DMS79 (cell line): ENCODE results near the gene ZMIZ1.
A peak's percentile ranks its signal among the peaks of the same experiment; 100 is the strongest.

Experiments used
- DNase-seq: peaks from one replicate; lab custom pipeline; 2025; lab: John Stamatoyannopoulos, UW

Gene ZMIZ1

DNA sequence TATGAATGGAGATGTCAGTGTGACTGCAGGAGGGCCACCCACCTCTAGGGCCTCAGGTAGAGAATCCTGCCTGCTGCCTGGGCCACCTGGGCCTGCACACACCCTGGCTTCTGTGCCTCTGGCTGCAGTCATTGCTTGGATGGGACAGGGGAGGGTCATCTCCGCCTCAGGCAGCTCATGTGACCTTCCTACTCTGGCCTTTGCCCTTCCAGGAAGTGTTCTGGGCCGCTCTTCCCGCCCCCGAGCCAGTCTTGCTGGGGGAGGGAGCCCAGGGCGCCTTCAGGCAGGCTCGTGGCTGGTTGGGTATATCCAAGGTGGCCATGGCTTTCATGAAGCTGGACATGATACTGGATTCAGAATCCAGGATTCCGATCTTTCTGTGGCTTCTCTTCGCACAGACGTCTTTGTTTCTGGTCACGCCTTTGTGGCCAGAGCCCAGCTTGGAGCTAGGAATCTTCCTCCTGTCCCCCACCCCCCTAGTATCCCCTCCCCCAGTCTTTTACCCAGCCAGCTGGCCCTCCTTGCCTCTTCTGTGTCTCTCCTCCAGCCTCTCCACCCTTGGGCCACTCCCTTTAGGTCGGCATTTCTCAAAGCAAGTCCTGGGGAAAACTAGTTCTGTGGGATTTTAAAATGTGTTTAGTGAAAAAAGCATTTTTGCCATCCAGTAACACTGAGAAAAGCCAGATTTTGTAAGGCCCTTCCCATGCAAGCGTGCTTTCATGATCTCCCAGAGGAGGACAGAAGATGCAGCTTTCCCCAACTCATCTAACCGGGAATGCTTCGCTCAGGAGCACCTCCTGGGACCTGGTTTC lies 119.6 kb downstream of the ZMIZ1 start:
- DNase-seq, result no peak

DNA sequence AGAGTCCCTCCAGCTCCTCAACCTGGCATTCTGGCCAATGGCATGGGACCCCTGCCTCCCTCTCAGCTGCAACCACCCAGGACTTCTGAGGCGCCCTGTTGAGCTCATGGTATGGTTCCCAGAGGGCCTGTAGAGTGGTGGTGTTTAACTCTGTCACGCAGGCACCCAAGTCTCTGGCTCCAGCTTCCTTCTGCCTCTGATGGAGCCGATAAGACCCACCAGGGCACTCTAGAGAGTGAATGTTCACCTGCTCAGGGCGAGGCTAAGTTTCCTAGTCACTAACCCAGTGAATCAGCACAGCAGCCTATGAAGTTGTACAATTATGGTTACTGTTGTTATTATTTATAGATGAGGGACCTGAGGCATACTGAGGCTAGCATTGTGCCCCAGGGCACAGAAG lies 120.4 kb downstream of the ZMIZ1 start:
- DNase-seq, result no peak

DNA sequence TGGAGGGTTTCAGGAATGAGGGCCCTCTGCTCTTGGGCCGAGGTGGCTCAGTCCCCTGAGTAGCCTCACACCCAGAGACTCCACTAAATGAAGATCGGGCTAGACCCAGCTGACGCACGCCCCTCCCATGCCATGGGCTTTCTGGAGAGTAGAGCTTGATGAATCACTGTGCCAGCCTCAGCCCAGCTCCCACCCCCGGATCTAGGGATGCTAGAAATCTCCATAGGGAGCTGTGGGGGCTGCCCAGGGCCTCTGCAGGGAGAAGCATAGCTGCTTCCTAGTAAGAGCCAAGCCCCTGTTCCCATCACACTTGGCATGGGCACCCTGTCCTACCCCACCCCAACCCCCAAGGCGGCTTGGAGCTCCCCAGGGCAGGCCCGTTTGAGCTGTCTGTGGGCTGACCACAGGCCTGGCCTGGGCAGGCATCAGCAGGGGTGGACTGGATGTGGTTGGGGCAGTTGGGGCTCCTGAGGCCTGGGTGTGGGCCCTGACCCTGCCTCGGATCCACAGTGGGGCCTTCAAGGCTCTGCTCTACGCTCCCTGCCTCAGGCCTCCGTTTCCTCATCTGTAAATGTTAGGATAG lies 121.2 kb downstream of the ZMIZ1 start:
- no peak for DNase-seq

DNA sequence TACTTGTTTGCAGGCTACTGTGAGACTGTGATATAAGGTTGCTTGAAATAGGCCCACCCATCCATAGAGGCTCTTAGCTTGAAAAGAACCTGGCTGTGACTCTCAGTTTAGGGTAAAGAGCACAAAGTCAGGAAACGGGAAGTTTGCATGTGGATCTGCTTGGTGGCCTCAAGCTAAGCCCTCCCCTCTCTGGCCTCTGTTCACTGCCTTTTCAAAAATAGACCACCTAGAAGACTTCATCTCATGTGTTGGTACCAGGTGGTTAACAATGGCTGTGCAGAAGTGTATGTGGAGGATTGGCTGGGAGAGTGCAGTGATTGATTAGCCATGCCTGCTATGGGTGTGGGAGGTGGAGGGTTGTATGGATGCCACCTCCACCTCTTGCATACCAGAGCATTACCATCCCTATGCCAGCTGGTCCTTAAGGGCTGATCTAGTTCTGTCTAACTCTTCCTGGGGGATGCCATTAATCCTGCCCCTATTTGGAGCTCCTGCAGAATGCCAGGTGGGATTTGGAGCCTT lies 122.0 kb downstream of the ZMIZ1 start:
- DNase-seq, result no peak

DNA sequence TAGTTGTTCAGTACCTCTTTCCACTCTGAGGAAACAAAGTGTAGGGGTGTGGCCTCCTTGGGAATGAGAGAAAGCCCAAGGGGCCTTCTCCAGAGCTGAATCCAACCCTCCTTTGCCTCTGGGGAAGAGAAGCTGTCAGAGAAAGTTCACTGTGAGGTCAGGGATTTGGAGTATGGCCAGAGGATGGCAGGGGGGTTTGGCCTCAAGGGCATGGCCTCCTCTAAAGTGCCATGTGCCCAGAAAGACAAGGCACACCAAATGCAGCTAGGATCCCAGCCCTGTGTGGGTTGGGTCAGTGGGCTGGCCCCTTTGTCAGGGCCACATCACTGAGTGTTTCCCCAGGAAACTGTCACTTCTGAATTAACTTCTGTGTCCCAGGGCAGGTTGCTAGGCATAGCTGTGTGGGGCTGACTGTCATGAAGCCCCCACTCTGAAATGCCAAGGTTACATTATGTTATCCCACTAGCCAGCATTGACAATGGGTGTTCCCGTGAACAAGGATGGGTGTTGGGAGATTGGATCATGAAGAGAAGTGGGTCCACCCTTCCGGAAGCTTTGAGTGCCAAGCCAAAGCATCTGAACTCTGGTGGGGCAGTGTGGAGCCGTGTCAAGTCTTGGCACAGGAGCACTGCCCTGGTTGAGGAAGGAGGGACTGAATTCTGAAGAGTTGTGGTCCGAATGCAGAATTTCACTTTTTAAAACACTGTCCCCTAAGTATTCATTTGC lies 123.3 kb downstream of the ZMIZ1 start:
- no peak for DNase-seq

DNA sequence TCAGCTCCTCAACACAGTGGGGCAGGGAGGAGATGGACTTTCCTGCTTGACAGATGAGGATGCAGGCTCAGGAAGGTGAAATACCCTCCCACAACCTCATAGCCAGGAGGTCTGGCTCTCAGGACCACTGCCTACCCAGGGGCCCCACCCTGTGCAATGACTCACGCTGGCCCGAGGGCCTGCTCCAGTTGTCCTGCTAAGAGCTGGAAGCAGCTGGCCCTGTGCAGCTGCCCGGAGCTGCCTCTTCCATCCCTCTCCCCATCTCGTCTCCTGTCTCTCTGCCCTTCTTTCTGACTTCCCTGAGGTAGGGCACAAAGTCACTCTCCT lies 123.9 kb downstream of the ZMIZ1 start:
- no peak for DNase-seq

DNA sequence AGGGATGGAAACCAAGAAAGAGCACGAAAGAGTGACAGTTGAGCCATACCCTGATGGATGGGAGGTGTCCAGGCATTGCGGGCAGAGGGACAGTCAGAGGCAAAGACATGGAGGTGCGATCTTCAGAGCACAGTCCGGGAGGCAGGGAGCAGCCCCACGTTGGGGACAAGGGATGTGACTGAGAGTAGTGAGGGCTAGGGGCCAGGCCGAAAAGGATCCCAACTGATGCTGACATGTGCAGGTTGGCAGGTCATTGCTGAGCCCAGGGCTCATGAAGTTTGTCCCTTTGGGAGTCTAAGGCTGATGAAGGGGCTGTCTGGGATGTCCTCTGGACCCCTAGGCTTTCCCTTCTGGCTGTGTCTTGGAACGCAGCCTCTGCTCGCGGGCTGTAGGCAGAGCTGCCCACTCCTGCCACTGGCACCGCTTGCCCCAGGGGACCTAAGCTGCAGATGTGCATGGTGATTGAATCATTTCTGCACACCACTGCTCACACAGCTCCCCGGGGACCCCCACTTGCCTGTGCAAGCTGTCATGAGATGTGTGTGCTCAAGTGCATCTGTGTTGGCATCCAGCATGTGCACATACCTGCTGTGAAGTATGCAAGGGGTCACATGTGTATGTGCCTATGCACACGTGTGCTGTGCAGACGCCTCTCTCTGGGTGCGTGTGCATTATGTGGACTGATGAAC lies 125.1 kb downstream of the ZMIZ1 start:
- DNase-seq, result no peak

DNA sequence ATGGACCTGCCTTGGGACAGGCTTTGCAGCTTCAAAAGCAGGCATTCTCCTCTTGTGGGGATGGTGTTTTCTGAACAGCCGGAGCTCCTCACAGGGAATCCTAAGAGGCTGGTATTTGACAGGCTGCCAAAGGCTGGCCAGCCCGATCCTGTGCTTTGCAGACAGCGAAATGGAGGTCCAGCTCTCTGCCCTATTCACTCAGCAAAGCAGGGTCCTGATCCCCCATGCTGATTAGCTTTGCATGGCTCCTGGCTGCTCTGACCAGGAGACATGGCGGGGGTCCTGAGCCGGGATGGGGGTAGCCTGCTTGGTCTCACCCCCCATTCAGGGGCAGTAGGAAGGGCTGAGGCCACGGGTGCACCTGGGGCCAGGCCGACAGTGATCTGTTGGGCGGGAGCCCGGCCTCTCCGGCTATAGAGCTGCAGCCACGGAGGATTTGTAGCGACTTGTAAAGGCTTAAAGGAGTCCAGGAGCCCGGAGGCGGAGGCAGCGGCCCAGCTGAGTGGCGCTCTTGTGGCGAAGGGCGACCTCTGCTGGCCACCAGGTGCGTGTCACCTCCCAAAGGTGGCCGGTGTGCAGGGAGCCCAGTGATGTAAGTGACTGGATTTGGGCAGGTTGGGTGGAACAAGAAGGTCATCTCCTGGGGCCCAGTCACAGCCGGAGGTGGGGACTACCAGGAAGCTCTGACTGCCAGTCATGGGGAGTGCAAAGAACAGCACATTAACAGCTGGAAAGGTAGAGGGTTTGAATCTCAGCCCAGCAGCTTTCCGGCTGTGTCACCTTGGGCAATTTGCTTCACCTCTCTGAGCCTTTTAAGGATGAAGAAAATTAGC lies 126.5 kb downstream of the ZMIZ1 start:
- DNase-seq, result peak; percentile 41

DNA sequence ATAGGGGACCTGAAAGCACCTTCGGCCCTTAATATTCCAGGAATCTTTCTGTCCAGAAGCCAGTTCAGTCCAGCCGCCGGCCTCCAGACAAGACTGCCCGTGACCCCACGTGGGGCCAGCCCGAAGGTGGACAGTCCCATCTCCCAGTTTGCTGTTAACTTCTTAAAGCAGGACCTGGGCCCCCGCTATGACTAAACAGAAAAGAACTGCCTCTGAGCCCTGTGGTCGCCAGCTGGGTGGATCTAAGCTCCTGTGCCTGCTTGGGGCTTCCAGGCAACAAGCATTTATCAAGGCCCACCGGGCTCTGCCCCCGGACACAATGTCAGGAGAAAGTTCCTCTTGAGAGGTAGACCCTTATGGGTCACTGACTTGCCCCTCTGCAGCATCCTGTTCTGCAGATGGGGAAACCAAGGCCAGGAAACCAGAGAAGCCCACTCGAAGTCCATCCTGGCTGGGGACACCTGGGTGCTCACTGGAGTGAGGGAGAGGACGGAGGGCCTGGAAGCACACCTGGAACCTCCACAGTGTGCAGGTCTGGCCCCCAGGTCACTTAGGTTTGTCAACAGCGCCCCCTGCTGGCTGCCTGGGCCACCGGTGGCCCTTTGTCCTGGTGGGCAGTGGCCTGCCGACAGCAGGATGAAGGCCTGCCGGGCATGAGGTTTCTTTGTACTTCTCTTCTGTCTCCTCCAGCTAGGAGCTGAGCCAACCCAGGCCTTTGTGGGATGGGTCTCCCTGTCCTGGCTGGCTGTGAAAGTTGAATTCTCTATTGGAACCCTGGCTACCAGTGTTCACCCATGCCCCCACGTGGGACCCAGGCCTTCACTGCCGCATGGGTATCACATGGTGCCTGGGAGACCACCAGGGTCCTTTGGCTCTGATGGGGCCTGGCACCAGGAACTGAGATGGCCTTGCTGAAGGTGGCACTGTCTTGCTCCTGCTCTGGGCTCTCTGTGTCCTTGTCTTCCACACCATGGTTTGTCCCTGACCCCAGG lies 128.0 kb downstream of the ZMIZ1 start:
- no peak for DNase-seq

DNA sequence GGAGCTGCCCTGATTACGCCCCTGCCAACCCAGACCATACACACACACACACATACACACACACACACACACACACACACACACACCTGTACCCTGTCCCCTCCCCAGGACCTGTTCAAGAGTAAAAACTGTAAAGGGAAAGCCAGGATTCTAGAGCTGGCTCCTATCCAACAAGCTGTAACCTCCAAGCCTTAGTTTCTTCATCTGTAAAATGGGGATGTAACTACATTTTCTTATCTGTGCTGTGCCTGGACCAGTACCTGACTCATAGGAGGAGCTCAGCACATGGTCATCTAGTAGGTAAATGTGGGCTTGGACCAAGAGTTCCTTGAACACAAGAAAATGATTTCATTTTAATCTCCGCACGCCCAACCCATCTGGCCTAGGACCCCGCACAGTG lies 128.8 kb downstream of the ZMIZ1 start:
- no peak for DNase-seq

DNA sequence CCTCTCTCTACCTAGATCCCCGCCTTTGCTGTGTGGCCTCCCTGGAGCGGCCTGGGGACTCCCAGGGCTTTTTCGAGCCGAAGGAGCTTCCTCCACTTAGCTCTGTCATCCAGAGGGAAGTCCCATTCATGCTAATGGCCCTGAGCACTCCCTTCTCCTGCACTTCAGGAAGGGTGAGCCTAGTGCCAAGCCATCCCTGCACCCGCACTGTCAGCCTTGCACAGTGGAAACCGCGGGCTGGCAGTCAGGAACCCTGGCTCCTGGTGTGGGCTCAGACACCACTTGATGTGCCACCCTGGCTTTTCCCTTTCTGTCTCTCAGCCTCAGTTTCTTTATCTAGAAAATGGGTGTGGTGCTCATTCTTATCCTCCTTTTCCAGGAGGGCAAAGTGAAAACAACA lies 131.6 kb downstream of the ZMIZ1 start:
- DNase-seq, result no peak

DNA sequence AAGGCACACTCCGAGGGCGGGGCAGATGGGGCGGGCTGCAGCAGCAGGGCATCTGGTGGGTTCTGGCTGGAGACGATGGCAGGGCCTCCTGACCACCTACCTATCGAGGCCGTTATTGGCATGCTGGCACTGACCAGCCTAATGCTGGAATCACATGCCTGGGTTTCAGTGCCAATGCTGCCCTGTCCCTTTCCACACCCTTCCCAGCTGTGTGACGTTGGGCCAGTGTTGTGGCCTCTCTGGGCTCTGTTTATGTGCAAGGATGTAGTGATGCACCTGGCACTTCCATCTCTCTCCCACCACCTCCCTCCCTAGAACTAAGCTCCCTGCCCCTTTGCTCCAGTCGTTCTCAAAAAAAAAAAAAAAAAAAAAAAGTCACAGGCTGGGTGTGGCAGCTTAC lies 132.9 kb downstream of the ZMIZ1 start:
- DNase-seq, result no peak

DNA sequence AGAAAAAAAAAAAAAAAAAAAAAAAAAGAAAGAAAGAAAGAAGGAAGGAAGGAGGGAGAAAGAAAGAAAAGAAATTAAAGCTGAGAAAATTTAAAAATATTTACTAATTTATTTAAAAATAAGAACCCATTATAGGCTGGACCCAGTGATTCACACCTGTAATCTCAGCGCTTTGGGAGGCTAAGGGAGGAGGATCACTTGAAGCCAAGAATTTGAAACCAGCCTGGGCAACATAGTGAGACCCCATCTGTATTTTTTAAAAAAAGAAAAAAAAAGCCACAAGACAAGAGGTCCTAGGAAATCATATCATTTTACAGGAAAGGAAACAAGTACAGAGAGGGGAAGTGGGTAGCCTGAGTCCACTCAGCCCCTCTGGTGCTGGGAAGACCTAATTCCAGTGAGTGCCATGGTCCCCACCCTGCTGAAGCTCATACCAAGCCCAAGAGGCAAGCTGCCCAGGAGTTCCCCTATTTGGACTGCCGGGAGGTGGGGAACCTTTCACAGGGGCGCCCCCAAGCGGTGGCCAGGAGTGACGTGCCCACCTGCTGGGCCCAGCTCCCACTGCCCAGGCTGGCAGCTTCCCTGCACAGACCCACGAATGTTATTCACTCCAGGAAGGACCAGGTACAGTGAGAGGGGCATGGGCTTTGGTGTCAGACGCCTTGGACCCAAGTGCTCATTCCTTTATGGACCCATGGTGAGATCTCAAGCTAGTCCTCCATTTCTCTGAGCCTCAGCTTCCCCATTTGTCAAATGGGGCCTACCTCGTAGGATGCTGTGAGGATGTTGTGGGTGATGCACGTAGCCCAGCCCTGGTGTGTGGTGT lies 133.6 kb downstream of the ZMIZ1 start:
- no peak for DNase-seq

DNA sequence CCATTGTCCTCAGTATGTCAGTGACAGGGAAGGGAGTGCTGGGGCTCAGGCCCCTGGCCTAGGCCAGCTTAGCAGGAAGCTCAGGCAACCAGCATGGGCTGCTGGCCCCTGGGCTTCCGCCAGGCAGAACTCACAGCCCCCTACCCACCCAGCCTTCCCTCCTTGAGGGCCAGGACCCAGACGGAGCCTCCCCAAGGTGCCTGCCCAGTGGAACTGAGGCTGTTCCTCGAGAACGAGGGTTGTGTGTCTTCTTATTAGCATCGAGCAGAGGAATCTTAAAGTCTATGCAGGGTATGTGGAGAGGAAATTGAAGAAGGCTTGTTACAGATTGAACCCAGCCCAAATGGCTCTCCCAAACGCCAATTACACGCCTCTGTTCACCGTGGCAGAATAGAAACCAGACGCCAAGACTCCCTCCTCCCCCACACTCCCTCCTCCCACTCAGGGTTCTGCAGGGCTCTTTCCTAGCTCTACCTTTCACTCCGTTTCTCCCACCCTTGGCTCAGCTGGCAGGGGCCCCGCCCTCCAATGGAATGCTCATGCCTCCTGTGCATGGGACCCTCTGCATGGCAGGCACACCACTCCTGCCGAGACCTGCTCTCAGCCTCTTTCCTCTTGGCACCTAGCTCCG lies 134.4 kb downstream of the ZMIZ1 start:
- no peak for DNase-seq

DNA sequence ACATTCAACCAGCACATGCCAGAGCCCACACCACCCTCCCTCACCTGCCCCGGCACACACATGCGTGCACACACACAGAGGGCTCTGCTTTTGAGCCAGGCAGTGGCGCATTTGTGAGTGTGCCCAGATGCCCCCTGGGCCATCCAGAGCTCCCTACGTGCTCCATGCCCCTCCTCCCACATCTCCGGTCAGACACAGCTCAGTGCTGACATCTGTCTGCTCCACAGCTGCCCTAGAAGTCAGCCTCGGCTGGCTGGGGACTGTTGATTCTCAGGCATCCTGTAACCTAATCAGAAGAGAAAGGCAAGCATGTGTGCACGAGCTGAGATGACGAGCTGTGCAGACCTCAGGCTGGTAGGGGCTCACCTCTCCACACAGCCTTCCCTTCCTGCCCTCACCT lies 135.1 kb downstream of the ZMIZ1 start:
- DNase-seq, result no peak

DNA sequence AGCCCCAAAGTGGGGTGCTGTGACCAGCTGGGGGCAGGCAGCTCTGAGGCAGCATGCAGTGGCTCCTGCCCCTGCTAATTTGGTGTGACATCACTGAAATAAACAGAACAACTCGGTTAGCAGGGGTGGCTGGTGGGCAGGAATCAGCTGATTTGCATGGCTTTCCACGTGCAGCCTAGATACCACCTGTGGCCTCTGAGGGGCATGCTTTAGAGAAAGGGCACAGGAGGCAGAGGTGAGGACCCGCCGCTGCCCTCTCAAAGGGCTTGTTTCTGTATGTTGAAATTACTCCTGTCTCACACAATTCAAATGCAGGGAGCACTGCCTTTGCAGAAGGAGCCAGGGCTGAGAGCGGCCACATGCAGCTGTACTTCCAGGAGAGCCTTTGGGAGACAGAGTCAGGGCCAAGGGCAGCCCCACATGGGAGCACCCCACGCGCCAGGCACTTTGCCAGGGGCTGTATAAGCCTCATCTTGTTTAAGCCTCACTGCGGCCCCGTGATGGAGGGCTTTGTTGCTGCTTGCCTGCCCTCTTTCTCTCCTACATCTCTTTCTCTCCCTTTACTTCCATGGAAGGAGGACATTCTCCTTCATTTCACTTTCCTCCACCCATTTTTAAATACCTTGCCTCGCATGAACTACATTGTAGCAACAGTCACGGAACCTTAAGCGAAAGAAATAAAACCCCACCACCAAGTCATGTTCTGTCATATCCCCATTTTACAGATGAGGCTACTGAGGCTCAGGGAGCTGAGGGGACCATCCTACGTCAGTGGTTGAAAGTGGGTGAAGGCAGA lies 137.7 kb downstream of the ZMIZ1 start:
- DNase-seq, result no peak

DNA sequence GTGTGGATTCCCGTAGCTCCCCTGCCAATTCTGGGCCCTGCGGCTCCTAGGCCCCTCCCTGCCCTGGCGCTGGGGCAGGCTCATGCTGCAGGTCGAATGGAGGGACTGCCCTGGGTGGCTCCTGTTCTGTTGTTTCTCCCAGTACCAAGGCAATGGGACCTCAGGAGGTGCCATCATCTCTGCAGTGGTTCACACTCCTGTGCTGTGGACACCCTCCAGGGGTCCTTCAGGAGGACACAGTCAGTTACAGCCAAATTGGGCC lies 138.3 kb downstream of the ZMIZ1 start:
- no peak for DNase-seq

DNA sequence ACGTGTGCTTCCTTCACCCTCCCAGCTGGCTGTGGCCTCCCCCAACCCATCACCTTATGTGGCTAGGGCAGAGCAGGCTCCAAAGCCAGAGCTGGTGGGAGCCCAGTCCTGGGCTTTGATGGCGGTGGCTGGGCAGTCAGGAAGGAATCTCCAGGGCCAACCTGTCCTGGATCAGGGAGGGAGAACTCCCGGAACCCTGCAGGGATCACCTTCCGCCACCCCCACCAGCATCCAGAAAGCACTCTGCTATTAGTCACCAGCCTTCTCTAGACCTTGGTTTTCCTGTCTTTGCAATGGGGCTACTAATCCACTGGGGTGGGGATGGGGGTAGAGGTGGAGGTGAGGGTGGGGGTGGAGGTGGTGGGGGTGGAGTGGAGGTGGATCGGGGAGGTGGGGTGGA lies 139.0 kb downstream of the ZMIZ1 start:
- no peak for DNase-seq
